GM12801 (cell line): ENCODE data around the gene WNK3.

Experiments used
- TF ChIP-seq, protein P1 (sequence below): IDR thresholded peaks from one replicate; pipeline ENCODE4 v1.5.1; 2011; ENCODE audit warnings: control low read depth; ENCODE audit not compliant: insufficient read length; ENCODE audit errors: extremely low read depth

The WNK3 gene

DNA sequence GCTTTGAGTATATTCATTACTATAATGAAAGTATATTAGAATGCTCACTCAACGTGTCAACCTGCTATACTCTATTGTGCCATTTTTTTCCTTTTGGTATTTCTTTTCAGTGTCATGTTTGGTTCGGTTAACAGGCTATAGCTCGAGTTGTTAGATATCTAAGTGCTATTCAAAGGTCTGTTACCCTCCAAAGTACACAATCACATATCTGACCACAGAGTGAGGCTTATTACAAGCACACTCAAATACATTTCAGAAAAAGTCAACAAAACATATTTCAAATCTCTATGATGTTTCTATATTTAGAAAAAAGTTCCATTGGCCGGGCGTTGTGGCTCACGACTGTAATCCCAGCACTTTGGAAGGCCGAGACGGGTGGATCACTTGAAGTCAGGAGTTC is 32.8 kb downstream of the WNK3 start:
- TF ChIP-seq, protein P1, sequence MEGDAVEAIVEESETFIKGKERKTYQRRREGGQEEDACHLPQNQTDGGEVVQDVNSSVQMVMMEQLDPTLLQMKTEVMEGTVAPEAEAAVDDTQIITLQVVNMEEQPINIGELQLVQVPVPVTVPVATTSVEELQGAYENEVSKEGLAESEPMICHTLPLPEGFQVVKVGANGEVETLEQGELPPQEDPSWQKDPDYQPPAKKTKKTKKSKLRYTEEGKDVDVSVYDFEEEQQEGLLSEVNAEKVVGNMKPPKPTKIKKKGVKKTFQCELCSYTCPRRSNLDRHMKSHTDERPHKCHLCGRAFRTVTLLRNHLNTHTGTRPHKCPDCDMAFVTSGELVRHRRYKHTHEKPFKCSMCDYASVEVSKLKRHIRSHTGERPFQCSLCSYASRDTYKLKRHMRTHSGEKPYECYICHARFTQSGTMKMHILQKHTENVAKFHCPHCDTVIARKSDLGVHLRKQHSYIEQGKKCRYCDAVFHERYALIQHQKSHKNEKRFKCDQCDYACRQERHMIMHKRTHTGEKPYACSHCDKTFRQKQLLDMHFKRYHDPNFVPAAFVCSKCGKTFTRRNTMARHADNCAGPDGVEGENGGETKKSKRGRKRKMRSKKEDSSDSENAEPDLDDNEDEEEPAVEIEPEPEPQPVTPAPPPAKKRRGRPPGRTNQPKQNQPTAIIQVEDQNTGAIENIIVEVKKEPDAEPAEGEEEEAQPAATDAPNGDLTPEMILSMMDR = no peak

DNA sequence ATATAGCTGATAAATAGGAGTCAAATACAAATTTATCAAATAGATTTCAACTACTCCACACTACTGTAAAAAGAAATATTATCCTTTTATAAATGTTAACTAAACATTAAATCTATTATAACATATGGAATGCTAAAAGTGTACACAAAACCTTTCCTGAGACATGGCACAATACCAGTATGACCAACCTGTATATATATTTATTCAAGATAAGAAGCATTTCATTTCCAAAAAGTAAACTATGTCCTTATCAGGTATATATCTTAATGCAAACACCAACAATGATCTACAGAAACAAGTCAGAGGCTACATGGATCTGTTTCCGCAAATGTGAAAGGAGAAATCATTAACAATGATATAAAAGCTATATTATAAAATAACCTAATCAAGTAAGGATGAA is 37.8 kb downstream of the WNK3 start:
- TF ChIP-seq, protein P1 = no peak

DNA sequence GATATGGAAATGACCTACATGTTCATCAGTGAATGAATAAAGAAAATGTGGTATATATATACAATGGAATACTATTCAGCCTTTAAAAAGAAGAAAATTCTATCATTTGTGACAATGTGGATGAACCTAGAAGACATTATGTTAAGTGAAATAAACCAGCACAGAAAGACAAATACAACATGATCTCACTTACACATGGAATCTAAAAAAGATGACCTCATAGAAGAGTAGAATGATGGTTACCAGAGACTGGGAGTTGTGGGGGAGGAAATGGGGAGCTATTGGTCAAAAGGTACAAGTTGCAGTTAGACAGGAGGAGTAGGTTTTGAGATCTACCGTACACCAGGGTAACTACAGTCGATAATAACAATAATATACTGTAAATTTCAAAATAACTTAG is 51.5 kb downstream of the WNK3 start:
- TF ChIP-seq, protein P1 = no peak

DNA sequence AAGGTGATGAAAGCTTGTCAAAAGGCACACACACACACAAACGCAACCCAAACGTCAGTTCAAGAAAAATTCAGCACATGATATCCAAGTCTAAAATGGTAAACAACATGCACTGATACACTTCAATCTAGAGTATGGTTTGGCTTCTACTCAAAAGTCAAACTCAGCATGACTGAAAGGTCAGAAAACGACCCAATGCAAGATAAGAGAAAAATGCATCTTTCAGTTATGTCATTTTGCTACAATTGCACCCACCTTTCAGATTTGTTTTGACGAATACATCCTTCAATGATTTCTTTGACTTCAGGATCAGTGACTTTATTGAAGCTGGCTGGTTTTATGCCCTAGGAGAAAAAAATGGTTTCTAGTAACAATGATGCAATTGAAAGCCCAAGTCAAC is 56.3 kb downstream of the WNK3 start:
- TF ChIP-seq, protein P1 = no peak

DNA sequence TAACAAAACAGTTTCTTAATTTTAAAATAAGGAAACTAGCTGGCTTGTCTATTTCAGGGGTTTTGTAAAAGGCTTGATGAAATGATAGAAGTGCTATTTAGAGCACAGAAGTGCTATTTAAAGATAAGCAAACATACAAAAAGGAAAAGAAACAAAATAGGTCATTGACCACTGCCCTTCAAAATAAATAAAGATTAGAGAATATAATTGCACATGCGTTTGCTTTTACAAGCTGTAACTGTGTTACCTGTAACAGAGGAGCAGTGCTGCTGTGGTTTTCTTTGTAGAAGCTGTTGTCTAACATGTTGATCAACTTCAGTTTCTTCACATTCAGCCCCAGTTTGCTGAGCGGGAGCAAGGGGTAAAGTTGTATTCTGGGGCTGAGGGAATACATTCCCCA is 63.5 kb downstream of the WNK3 start:
- TF ChIP-seq, protein P1 = no peak

DNA sequence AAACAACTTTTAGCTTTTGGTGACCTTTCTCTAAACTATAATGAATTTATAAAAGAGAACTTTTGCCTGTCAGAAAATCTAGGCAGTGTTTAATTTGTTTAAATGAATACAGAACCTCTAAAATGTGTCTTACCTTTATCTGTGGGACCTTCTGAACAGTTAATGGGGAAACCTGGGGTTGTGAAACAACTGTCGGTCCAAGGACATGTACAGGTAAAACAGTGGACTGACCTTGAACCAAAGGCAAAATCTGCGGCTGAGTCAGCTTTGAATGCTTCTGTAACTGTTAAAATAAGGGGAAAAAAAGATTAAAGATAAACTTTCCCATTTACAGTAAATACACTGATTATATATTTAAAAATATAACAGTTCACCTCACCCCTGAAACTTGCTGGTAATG is 65.1 kb downstream of the WNK3 start:
- TF ChIP-seq, protein P1 = no peak

DNA sequence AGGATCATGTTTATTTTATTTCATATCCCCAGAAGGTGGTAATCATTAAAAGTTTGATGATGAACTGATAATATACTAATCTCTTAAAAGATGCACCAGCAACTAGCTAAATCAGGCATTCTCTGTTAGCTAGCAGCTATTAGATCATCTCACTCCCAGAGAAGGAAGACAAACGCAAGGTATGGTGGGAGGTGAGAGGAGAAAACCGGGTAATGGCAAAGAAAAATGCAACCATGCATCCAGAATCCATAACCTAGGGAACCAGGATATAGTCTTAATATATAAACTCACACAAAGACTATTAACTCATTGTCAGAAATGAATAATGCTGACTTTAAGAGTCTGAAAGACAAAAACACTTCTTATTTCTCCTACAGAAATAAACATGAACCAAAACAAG is 66.1 kb downstream of the WNK3 start:
- TF ChIP-seq, protein P1 = no peak

DNA sequence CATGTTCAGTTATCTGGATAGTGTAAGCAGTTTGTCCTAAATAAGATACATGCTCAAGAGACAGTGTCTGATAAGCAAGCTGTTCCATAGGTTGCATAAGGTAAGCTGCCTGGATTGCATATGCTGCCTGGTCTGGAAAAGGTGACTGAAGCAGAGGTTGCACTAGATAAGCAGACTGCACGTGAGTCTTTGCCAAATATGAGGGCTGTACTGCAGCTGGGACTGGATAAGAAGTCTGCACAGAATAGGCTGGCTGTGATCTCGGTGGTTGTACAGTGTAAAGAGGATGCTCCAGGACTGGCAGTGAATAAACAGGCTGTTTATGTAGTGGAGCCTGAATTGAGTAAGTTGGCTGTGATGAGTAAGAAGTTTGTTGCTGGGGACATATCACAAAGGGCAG is 68.9 kb downstream of the WNK3 start:
- TF ChIP-seq, protein P1 = no peak
